HCT116 (cell line): ENCODE data around the gene GSDMA. TPM values are rescaled to one million over a fixed set of nuclear protein-coding genes. Genes with fewer than 3 reads are reported as not detected.

Experiments used
- ATAC-seq: fragments of 200-7000 bp; cut with Tn5 transposase; 2 replicates; pipeline ENCODE4 v1.9.1; 2020; ENCODE audit warnings: mild to moderate bottlenecking, moderate library complexity
- BruUV-seq: library from RNA; stranded (reverse); fragments of 400-500 nt; replicated peaks from 2 replicates; lab custom pipeline; 2021; lab: Mats Ljungman, UMichigan
- CTCF ChIA-PET: fragments of 300-600 bp; sonication (Branson Sonifier 250); formaldehyde crosslinking; loops from one replicate; lab custom pipeline; 2021; ENCODE audit warnings: antibody characterized with exemption; lab: Charles Lee
- POLR2A ChIA-PET: fragments of 300-600, 350-600 bp; sonication (Branson Sonifier 250); formaldehyde crosslinking; loops from one replicate; lab custom pipeline; 2021; ENCODE audit warnings: antibody characterized with exemption; lab: Charles Lee
- RAD21 ChIA-PET, 2 experiments: fragments of 300-600 bp; sonication (Branson Sonifier 250); formaldehyde crosslinking; loops; one replicate each; lab custom pipeline; 2023; ENCODE audit warnings: low total read pairs in 2 of 2; ENCODE audit not compliant: uncharacterized antibody in 2 of 2, unreplicated experiment in 2 of 2, low non-redundant PET in 1 of 2; lab: Charles Lee
- DNase-seq: peaks from one replicate; pipeline ENCODE4 v3.0.0-alpha.2; 2010; ENCODE audit warnings: low read depth, low spot score
- H2AFZ ChIP-seq: fragments of 200-600 bp; shearing (Covaris generic), sonication (generic); 2 replicates; pipeline ENCODE4 v1.6.1; 2017; ENCODE audit warnings: low read depth, mixed run types, mixed read lengths, antibody characterized with exemption, low read length; ENCODE audit not compliant: poor library complexity, severe bottlenecking
- H3K27ac ChIP-seq: 2 replicates; pipeline ENCODE4 v1.5.1; 2012; ENCODE audit warnings: low read depth, low read length
- H3K27me3 ChIP-seq: fragments of 200-600 bp; sonication (generic); 2 replicates; pipeline ENCODE4 v1.6.1; 2016; ENCODE audit warnings: mixed run types, low read length, mixed read lengths; ENCODE audit not compliant: insufficient read depth
- H3K36me3 ChIP-seq, 2 experiments: fragments of 200-500 bp in 1 of 2; fragments of 200-600 bp in 1 of 2; sonication (Bioruptor generic) in 1 of 2; sonication (generic) in 1 of 2; 2 replicates each; pipeline versions ENCODE4 v1.5.1 to v1.6.1; 2014 to 2016; ENCODE audit warnings: low read length in 2 of 2, inconsistent platforms in 1 of 2, mixed read lengths in 1 of 2, mixed run types in 1 of 2; ENCODE audit not compliant: insufficient read depth in 2 of 2, control insufficient read depth in 1 of 2
- H3K4me1 ChIP-seq, 2 experiments: fragments of 200-600 bp in 1 of 2; sonication (generic) in 1 of 2; 2 replicates each; pipeline versions ENCODE4 v1.5.1 to v1.6.1; 2012 to 2017; ENCODE audit warnings: low read length in 2 of 2, inconsistent platforms in 1 of 2, mild to moderate bottlenecking in 1 of 2, mixed read lengths in 1 of 2, mixed run types in 1 of 2, moderate library complexity in 1 of 2; ENCODE audit not compliant: insufficient read depth in 2 of 2, control insufficient read depth in 1 of 2
- H3K4me2 ChIP-seq: fragments of 200-600 bp; sonication (generic); 2 replicates; pipeline ENCODE4 v1.6.1; 2017; ENCODE audit warnings: mixed run types, low read length, mixed read lengths
- H3K4me3 ChIP-seq, 2 experiments: fragments of 200-600 bp in 1 of 2; sonication (generic) in 1 of 2; replicated peaks in 1 of 2; 2 replicates each; pipeline ENCODE4 v1.5.1; 2011 to 2016; ENCODE audit warnings: low read length in 2 of 2, control low read depth in 1 of 2, low read depth in 1 of 2, mild to moderate bottlenecking in 1 of 2, mixed read lengths in 1 of 2, mixed run types in 1 of 2
- H3K79me2 ChIP-seq: fragments of 200-600 bp; sonication (generic); 2 replicates; pipeline ENCODE4 v1.6.1; 2017; ENCODE audit warnings: mild to moderate bottlenecking, mixed run types, low read length, moderate library complexity, mixed read lengths; ENCODE audit not compliant: insufficient read depth
- H3K9ac ChIP-seq: fragments of 200-600 bp; sonication (generic); 2 replicates; pipeline ENCODE4 v1.6.1; 2016; ENCODE audit warnings: low read length, mixed read lengths
- H3K9me2 ChIP-seq: fragments of 200-600 bp; sonication (generic), shearing (Covaris generic); 2 replicates; pipeline ENCODE4 v1.6.1; 2017; ENCODE audit warnings: mixed run types, mild to moderate bottlenecking, moderate library complexity; ENCODE audit not compliant: insufficient read depth
- H3K9me3 ChIP-seq, 2 experiments: fragments of 200-500 bp in 1 of 2; fragments of 200-600 bp in 1 of 2; sonication (Bioruptor generic) in 1 of 2; sonication (generic) in 1 of 2; 2 replicates each; pipeline ENCODE4 v1.6.1; 2014 to 2017; ENCODE audit warnings: low read length in 2 of 2, mixed read lengths in 2 of 2, inconsistent platforms in 1 of 2, low read depth in 1 of 2, mild to moderate bottlenecking in 1 of 2, mixed run types in 1 of 2, moderate library complexity in 1 of 2; ENCODE audit not compliant: control insufficient read depth in 1 of 2, insufficient read depth in 1 of 2
- H4K20me1 ChIP-seq: fragments of 200-600 bp; sonication (generic), shearing (Covaris generic); 2 replicates; pipeline ENCODE4 v1.6.1; 2017; ENCODE audit warnings: mixed run types, mild to moderate bottlenecking, moderate library complexity; ENCODE audit not compliant: insufficient read depth
- ATF3 ChIP-seq: IDR thresholded peaks from 2 replicates; pipeline ENCODE4 v1.6.1; 2012
- CTCF ChIP-seq, 3 experiments: fragments of 200-600 bp in 1 of 3; sonication (generic) in 1 of 3; IDR thresholded peaks in 2 of 3; conservative IDR thresholded peaks in 1 of 3; 2 replicates each; pipeline ENCODE4 v1.5.1; 2012 to 2017; ENCODE audit warnings: low read depth in 2 of 3, low read length in 2 of 3, antibody characterized with exemption in 1 of 3, borderline replicate concordance in 1 of 3, control low read depth in 1 of 3, mild to moderate bottlenecking in 1 of 3, mixed read lengths in 1 of 3, mixed run types in 1 of 3, moderate library complexity in 1 of 3; ENCODE audit not compliant: insufficient read depth in 1 of 3
- ELF1 ChIP-seq: IDR thresholded peaks from 2 replicates; pipeline ENCODE4 v1.6.1; 2012; ENCODE audit warnings: low read depth, borderline replicate concordance
- EZH2 ChIP-seq: fragments of 200-600 bp; sonication (generic); IDR thresholded peaks from 2 replicates; pipeline ENCODE4 v1.6.1; 2017; ENCODE audit warnings: antibody characterized with exemption, mixed run types
- EZH2phosphoT487 ChIP-seq: fragments of 200-600 bp; IDR thresholded peaks from 2 replicates; pipeline ENCODE4 v1.6.1; 2018; ENCODE audit warnings: antibody characterized with exemption, borderline replicate concordance
- FOSL1 ChIP-seq: IDR thresholded peaks from 2 replicates; pipeline ENCODE4 v1.6.1; 2012; ENCODE audit warnings: low read depth
- JUND ChIP-seq: IDR thresholded peaks from 2 replicates; pipeline ENCODE4 v1.6.1; 2012
- POLR2AphosphoS5 ChIP-seq: IDR thresholded peaks from 2 replicates; pipeline ENCODE4 v1.6.1; 2011; ENCODE audit warnings: mild to moderate bottlenecking, low read depth, low read length, moderate library complexity
- SRF ChIP-seq: IDR thresholded peaks from 2 replicates; pipeline ENCODE4 v1.6.1; 2012; ENCODE audit warnings: low read depth
- TCF7L2 ChIP-seq: IDR thresholded peaks from 2 replicates; pipeline ENCODE4 v1.7.0; 2011; ENCODE audit warnings: borderline replicate concordance, inconsistent platforms; ENCODE audit not compliant: insufficient read depth, insufficient read length; ENCODE audit errors: extremely low read depth
- YY1 ChIP-seq: IDR thresholded peaks from 2 replicates; pipeline ENCODE4 v1.6.1; 2011; ENCODE audit warnings: low read length, low read depth, moderate library complexity, mild to moderate bottlenecking; ENCODE audit not compliant: insufficient replicate concordance; ENCODE audit errors: extremely low read depth
- ZBTB33 ChIP-seq: IDR thresholded peaks from 2 replicates; pipeline ENCODE4 v1.6.1; 2011; ENCODE audit warnings: mild to moderate bottlenecking, low read length, moderate library complexity; ENCODE audit not compliant: insufficient replicate concordance; ENCODE audit errors: extremely low read depth
- ZFX ChIP-seq: fragments of 450-650 bp; IDR thresholded peaks from 2 replicates; pipeline ENCODE4 v1.6.1; 2017
- intact Hi-C: fragments of 100-400 bp; cut with micrococcal nuclease; formaldehyde crosslinking; loops from 2 replicates; pipeline ENCODE4 v1.10.0; 2022
- total RNA-seq: library from RNA; stranded (reverse); gene quantifications from one replicate; pipeline ENCODE4 v1.2.1, GENCODE V29; 2021; ENCODE audit not compliant: unreplicated experiment

GSDMA gene
- total RNA-seq, 1 experiment from 2014 or later = not detected

GRCh38 chr17:40024901-40025300, 62.1 kb downstream of the GSDMA start (continued):
- TF ChIP-seq ZBTB33 = no peak

- Histone ChIP-seq H3K79me2 (no peaks in the 10 kb centered on the region), H3K9me3 (no peaks in the 10 kb centered on the region), H3K4me3 (no peak overlapping the region), H3K4me1 (peaks cover 2 to 22% of the 10 kb centered on the region in 2 experiments; a peak in 2 of 4 replicates), H3K27ac (no peak overlapping the region), H2AFZ (no peak overlapping the region), H4K20me1 (no peaks in the 10 kb centered on the region), H3K9ac (no peak overlapping the region), H3K4me2 (no peak overlapping the region), H3K36me3 (peaks cover 14 to 44% of the 10 kb centered on the region in 2 experiments; a peak in 3 of 4 replicates), H3K9me2 (no peaks in the 10 kb centered on the region), H3K27me3 (no peaks in the 10 kb centered on the region)
- ChIA-PET POLR2A (interaction anchor here (1.4 kb wide), 1 partner anchor 10 kb away, joined by 3 read pairs; the partner anchor contains the start of gene CSF3), RAD21 (no interaction called here), CTCF (interaction anchor here (1.0 kb wide), 1 partner anchor 9 kb away, joined by 3 read pairs; no protein-coding TSS in a partner anchor)
- ATAC-seq (no peak), DNase-seq (no peak)
- BruUV-seq = no TSS peak
- TF ChIP-seq EZH2 (no peak), ELF1 (no peak), JUND (no peak), ZBTB33 (no peak), FOSL1 (no peak), CTCF (IDR thresholded peaks at IDR 0.05 in 2 of 3, conservative IDR thresholded peaks at IDR 0.05 in 1 of 3; ENCODE audit: borderline replicate concordance in 1 of 3, insufficient read depth in 1 of 3, low read depth in 2 of 3, low read length in 2 of 3) (no peak), YY1 (no peak), POLR2AphosphoS5 (no peak), ZFX (no peak), SRF (no peak), EZH2phosphoT487 (no peak), ATF3 (no peak), TCF7L2 (no peak)
- intact Hi-C loops = loop anchor here (5.0 kb wide), 1 partner anchor 62 kb away; no protein-coding TSS in a partner anchor
These were observed 62.8 kb downstream of the GSDMA start for GRCh38 chr17:40025559-40025958.
